Muscle of leg (tissue), 11 donors: ENCODE results near the gene DNM1. TPM values are rescaled to one million over a fixed set of nuclear protein-coding genes. Genes with fewer than 3 reads are reported as not detected.

Source experiments
- DNase-seq: peaks from one replicate; pipeline ENCODE4 v3.0.0; 2013
- H3K27ac ChIP-seq: one replicate; pipeline ENCODE4 v1.5.1; 2013; ENCODE audit warnings: mild to moderate bottlenecking, low read length, control low read depth
- H3K27me3 ChIP-seq: one replicate; pipeline ENCODE4 v1.6.1; 2013; ENCODE audit warnings: low read length; ENCODE audit not compliant: control insufficient read depth, insufficient read depth
- H3K36me3 ChIP-seq: one replicate; pipeline ENCODE4 v1.6.1; 2013; ENCODE audit warnings: low read length; ENCODE audit not compliant: control insufficient read depth, insufficient read depth
- H3K4me1 ChIP-seq: one replicate; pipeline ENCODE4 v1.6.1; 2013; ENCODE audit warnings: low read length; ENCODE audit not compliant: control insufficient read depth, insufficient read depth
- H3K4me3 ChIP-seq: one replicate; pipeline ENCODE4 v1.5.1; 2013; ENCODE audit warnings: low read length, control low read depth
- H3K9me3 ChIP-seq: replicated peaks from 2 replicates; pipeline ENCODE4 v1.6.1; 2013; ENCODE audit warnings: low read depth, low read length; ENCODE audit not compliant: control insufficient read depth
- WGBS: methylation state at CpG from one replicate; pipeline ENCODE4 v1.1.5; 2013; ENCODE audit warnings: missing lambda C conversion rate; ENCODE audit not compliant: insufficient coverage; 5-methylcytosine and 5-hydroxymethylcytosine counted together
- polyA plus RNA-seq, 8 donors: library from polyadenylated mRNA; unstranded; fragments of 120-200 nt; gene quantifications; one replicate each; pipeline versions ENCODE4 v1.2.1 to v1.2.3, GENCODE V29; 2013; ENCODE audit warnings: inconsistent platforms in 1 of 8, low replicate concordance in 1 of 8; ENCODE audit not compliant: insufficient read length in 8 of 8, insufficient read depth in 1 of 8
- total RNA-seq: library from RNA; stranded (reverse); fragments of 120-200 nt; gene quantifications from one replicate; pipeline ENCODE4 v1.2.4, GENCODE V29; 2013

The DNM1 gene
- total and polyA plus RNA-seq, 9 donors: 18.5 to 75.6 (median 44.6) TPM

DNA sequence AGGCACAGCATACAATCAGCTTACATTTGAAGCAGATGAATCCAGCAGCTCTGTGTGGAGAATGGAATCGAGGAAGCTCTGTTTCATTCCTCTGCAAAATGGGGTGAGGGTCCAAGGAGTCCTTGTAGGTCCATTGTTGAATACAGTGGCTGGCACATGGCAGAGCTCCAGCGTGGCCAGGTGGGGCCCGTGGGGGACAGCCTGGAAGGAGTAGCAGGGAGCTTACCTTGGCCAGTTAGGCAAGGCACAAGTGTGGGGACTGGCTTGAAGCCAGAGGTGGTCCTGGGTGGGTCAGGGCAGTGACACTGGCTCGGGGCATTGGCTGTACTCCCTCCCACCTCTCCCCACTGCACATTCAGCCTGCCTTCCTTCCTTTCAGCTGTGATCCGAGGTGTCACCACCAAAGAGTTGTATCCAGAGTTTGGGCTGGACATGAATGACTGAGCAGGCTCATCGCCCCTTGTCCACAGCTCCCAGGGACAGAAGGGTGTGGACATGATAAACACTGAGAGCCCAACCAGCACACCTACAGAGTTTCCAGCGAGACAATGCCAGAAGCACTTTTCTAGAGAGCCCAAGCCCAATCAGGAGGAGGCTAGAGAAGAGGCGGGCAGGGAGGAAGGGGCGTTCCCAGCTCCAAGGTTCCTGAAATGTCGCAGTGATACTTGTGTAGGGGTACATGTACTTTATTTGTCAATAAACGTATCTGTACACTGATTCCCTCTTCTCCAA is 85.3 kb downstream of the DNM1 start:
- 79% methylated on average over 4 of the region's 11 CpGs for whole genome bisulfite sequencing
- Histone ChIP-seq H3K9me3 (no peaks in the 10 kb centered on the region), H3K4me1 (peaks cover 12% of the 10 kb centered on the region), H3K27me3 (no peaks in the 10 kb centered on the region), H3K36me3 (peaks cover 38% of the 10 kb centered on the region), H3K4me3 (no peak overlapping the region), H3K27ac (no peak overlapping the region)
- DNase-seq: no peak

- WGBS: 90% methylated on average over 2 of the region's 3 CpGs
- Histone ChIP-seq H3K4me1 (peaks cover 8% of the 10 kb centered on the region), H3K4me3 (no peak overlapping the region), H3K36me3 (peaks cover 27% of the 10 kb centered on the region), H3K27ac (no peak overlapping the region), H3K27me3 (no peaks in the 10 kb centered on the region), H3K9me3 (no peaks in the 10 kb centered on the region)
- DNase-seq: no peak
Measured at GRCh38 chr9:128292009-128292408, 88.8 kb downstream of the DNM1 start.

- Histone ChIP-seq H3K27ac (no peak overlapping the region), H3K4me1 (peaks cover 8% of the 10 kb centered on the region), H3K27me3 (no peaks in the 10 kb centered on the region), H3K4me3 (no peak overlapping the region), H3K36me3 (peaks cover 23% of the 10 kb centered on the region), H3K9me3 (no peaks in the 10 kb centered on the region)
- 71% methylated on average over 1 of the region's 4 CpGs for WGBS
- DNase-seq: no peak
Measured at GRCh38 chr9:128293091-128293490, 89.9 kb downstream of the DNM1 start.

- 86% methylated on average over 2 of the region's 4 CpGs for WGBS
- H3K4me1 ChIP-seq: peaks cover 8% of the 10 kb centered on the region
- peaks cover 12% of the 10 kb centered on the region for H3K36me3 ChIP-seq
- no peaks in the 10 kb centered on the region for H3K9me3 ChIP-seq
- no peak overlapping the region for H3K27ac ChIP-seq
- DNase-seq: no peak
- no peak overlapping the region for H3K4me3 ChIP-seq
- H3K27me3 ChIP-seq: no peaks in the 10 kb centered on the region
Measured at GRCh38 chr9:128294142-128294541, 91.0 kb downstream of the DNM1 start.

GRCh38 chr9:128296340-128297220 is 93.4 kb downstream of the DNM1 start:
- 91% methylated on average over 9 of the region's 16 CpGs for whole genome bisulfite sequencing
- no peak for DNase-seq
- Histone ChIP-seq H3K4me1 (peaks cover 8% of the 10 kb centered on the region), H3K36me3 (peaks cover 11% of the 10 kb centered on the region), H3K27me3 (no peaks in the 10 kb centered on the region), H3K4me3 (no peak overlapping the region), H3K9me3 (no peaks in the 10 kb centered on the region), H3K27ac (no peak overlapping the region)

DNA sequence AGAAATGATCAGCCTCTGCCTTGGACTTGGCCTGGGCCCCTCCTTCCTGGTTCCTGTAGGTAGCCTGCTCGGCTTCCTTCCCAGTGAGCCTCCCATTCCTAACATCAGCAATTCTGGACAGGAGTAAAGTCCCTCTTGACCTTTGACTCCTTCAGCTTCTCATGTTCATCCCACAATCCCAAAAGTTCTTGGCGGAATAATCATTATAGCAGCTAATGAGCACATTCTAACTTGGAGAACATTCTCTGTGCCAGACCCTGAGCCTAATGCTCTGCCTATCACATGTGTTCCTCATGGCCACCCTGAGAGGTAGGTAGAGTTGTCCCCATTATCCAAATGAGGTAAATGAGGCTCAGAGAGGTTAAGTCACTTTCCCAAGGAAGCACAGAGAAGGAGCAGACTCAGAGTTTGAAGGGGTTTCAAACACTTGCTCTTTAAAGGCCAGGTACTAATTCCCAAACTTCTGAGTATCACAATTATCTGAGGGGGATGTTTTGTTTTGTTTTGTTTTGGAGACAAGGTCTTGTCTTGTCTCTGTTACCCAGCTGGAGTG is 94.1 kb downstream of the DNM1 start:
- Histone ChIP-seq H3K36me3 (peaks cover 9% of the 10 kb centered on the region), H3K4me1 (peaks cover 8% of the 10 kb centered on the region), H3K27me3 (no peaks in the 10 kb centered on the region), H3K4me3 (no peak overlapping the region), H3K9me3 (no peaks in the 10 kb centered on the region), H3K27ac (no peak overlapping the region)
- 77% methylated on average over 2 of the region's 2 CpGs for WGBS
- DNase-seq: no peak

DNA sequence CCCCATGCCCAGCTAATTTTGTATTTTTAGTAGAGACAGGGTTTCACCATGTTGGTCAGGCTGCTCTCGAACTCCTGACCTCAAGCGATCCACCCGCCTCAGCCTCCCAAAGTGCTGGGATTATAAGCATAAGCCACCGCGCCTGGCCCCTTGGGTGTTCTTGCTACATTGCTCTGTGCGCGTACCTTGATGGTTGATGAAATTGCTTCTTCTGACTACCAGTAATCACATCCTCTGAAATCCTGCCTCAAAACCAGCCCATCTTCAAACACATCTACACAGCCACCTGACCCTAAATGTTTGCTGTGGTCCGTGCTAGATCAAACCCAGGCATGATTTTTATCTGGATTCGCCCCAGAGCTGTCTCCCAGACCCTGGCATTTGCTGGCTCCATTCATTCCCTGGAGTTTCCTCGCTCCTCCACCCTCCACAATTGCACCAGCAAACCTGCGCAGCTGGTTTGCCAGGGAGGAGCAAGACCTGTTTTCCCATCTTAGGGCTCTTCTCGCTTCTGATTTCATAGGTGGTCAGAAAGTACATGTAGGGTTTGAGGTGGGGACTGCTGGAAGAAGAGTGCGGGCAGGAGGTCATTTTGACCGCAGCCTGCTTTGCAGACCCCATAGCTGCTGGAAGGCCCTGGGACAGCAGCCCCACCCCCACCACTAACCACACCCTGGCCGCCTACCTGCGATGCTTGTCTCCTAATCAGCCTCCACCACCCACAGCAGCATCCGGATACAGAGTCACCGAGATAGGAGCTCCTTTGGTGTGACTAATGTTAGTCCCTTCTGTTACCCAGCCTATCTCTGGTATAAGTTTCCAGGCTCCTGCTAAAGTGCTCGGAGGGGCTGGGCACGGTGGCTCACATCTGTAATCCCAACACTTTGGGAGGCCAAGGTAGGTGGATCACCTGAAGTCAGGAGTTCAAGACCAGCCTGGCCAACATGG is 95.6 kb downstream of the DNM1 start:
- Histone ChIP-seq H3K4me1 (peaks cover 8% of the 10 kb centered on the region), H3K9me3 (no peaks in the 10 kb centered on the region), H3K27me3 (no peaks in the 10 kb centered on the region), H3K27ac (no peak overlapping the region), H3K4me3 (no peak overlapping the region), H3K36me3 (peaks cover 5% of the 10 kb centered on the region)
- no peak for DNase-seq
- WGBS: 82% methylated on average over 11 of the region's 20 CpGs

DNA sequence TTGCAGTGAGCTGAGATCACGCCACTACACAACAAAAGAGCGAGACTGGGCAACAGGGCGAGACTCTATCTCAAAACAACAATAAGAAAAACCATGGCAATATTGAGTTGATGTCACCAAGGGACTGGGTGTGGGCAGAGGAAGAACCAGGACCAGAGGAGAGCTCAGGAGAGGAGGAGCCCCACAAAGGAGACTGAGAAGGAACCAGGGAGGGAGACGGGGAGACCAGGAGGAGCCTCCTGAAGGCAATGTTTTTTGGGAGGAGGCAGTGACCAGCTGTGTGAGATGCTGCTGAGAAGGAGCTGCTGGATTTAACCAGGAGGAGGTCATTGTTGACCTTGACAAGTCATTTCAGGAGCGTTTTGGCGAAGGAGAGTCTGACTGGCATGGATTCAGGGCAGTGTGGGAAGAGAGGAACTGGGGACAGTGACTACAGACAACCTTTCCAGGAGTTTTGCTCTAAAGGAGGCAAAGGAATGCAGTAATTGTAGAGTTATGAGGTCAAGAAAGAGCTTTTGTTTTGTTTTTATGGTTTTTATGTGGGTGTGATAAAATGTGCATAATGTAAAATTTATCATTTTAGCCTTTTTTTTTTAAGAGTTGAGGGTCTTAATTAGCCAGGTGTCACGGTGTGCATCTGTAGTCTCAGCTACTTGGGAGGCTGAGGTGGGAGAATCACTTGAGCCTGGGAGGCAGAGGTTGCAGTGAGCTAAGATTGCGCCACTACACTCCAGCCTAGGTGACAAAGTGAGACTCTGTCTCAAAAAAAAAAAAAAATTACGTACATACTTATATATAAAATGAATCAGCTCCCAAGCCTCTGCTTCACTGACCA is 101.2 kb downstream of the DNM1 start:
- Histone ChIP-seq H3K27me3 (no peaks in the 10 kb centered on the region), H3K36me3 (peaks cover 15% of the 10 kb centered on the region), H3K9me3 (no peaks in the 10 kb centered on the region), H3K27ac (no peak overlapping the region), H3K4me3 (no peak overlapping the region), H3K4me1 (no peaks in the 10 kb centered on the region)
- 73% methylated on average over 3 of the region's 9 CpGs for WGBS
- no peak for DNase-seq
